Neuronal stem cell (in vitro differentiated cells): Measurements from ENCODE around the gene UHRF2. TPM values are rescaled to one million over a fixed set of nuclear protein-coding genes. Genes with fewer than 3 reads are reported as not detected.

ENCODE experiments used
- DNase-seq: peaks from one replicate; pipeline ENCODE4 v3.0.0-alpha.2; 2013; ENCODE audit warnings: low spot score
- H2AFZ ChIP-seq: one replicate; pipeline ENCODE4 v1.6.1; 2013; ENCODE audit warnings: mild to moderate bottlenecking, low read length, inconsistent platforms
- H2AK5ac ChIP-seq: 2 replicates; pipeline ENCODE4 v1.6.1; 2013; ENCODE audit warnings: low read depth, mild to moderate bottlenecking, inconsistent platforms, low read length, moderate library complexity, mixed read lengths
- H2BK120ac ChIP-seq: 2 replicates; pipeline ENCODE4 v1.6.1; 2013; ENCODE audit warnings: low read depth, mild to moderate bottlenecking, inconsistent platforms, low read length, moderate library complexity, mixed read lengths
- H2BK12ac ChIP-seq: one replicate; pipeline ENCODE4 v1.6.1; 2013; ENCODE audit warnings: low read length, inconsistent platforms
- H2BK15ac ChIP-seq: 2 replicates; pipeline ENCODE4 v1.6.1; 2013; ENCODE audit warnings: mild to moderate bottlenecking, low read length, inconsistent platforms, mixed read lengths
- H2BK5ac ChIP-seq: one replicate; pipeline ENCODE4 v1.6.1; 2013; ENCODE audit warnings: inconsistent platforms, mild to moderate bottlenecking, low read length, moderate library complexity
- H3K14ac ChIP-seq: one replicate; pipeline ENCODE4 v1.6.1; 2013; ENCODE audit warnings: low read length, inconsistent platforms
- H3K18ac ChIP-seq: 2 replicates; pipeline ENCODE4 v1.6.1; 2013; ENCODE audit warnings: low read length, inconsistent platforms
- H3K23ac ChIP-seq: 2 replicates; pipeline ENCODE4 v1.6.1; 2013; ENCODE audit warnings: low read depth, mild to moderate bottlenecking, mixed read lengths, low read length, inconsistent platforms; ENCODE audit not compliant: poor library complexity
- H3K27ac ChIP-seq: replicated peaks from 3 replicates; pipeline ENCODE4 v1.5.1; 2013; ENCODE audit warnings: low read length, inconsistent platforms
- H3K27me3 ChIP-seq, 3 experiments: 2 replicates each; pipeline ENCODE4 v1.6.1; 2013; ENCODE audit warnings: low read length in 3 of 3, mild to moderate bottlenecking in 2 of 3, inconsistent platforms in 1 of 3, low read depth in 1 of 3, mixed read lengths in 1 of 3, moderate library complexity in 1 of 3; ENCODE audit not compliant: control insufficient read depth in 3 of 3, insufficient read depth in 3 of 3
- H3K36me3 ChIP-seq, 2 donors: replicated peaks in 1 of 2; 2 replicates each; pipeline ENCODE4 v1.6.1; 2013; ENCODE audit warnings: low read length in 2 of 2; ENCODE audit not compliant: control insufficient read depth in 2 of 2, insufficient read depth in 2 of 2
- H3K4ac ChIP-seq: 2 replicates; pipeline ENCODE4 v1.6.1; 2013; ENCODE audit warnings: inconsistent platforms, mild to moderate bottlenecking, low read length, moderate library complexity
- H3K4me1 ChIP-seq, 2 donors: 1 replicate in 1 of 2; 2 replicates in 1 of 2; pipeline ENCODE4 v1.6.1; 2013; ENCODE audit warnings: low read length in 2 of 2, low read depth in 1 of 2; ENCODE audit not compliant: control insufficient read depth in 2 of 2, insufficient read depth in 1 of 2
- H3K4me2 ChIP-seq: one replicate; pipeline ENCODE4 v1.6.1; 2013; ENCODE audit warnings: mild to moderate bottlenecking, low read length, inconsistent platforms; ENCODE audit not compliant: insufficient read depth, poor library complexity, severe bottlenecking
- H3K4me3 ChIP-seq, 2 donors: 2 replicates each; pipeline ENCODE4 v1.5.1; 2013; ENCODE audit warnings: low read length in 2 of 2, mild to moderate bottlenecking in 2 of 2, inconsistent platforms in 1 of 2, moderate library complexity in 1 of 2
- H3K79me1 ChIP-seq: one replicate; pipeline ENCODE4 v1.6.1; 2013; ENCODE audit warnings: low read depth, mild to moderate bottlenecking, inconsistent platforms, low read length, moderate library complexity
- H3K9ac ChIP-seq: one replicate; pipeline ENCODE4 v1.6.1; 2013; ENCODE audit warnings: mild to moderate bottlenecking, low read depth, low read length, inconsistent platforms; ENCODE audit not compliant: poor library complexity
- H3K9me3 ChIP-seq, 2 donors: replicated peaks in 1 of 2; 2 replicates each; pipeline versions ENCODE3 to v1.6.1; 2013; ENCODE audit warnings: low read length in 2 of 2, mild to moderate bottlenecking in 2 of 2, inconsistent platforms in 1 of 2, low read depth in 1 of 2, mixed read lengths in 1 of 2, moderate library complexity in 1 of 2; ENCODE audit not compliant: control insufficient read depth in 2 of 2, insufficient read depth in 1 of 2
- H4K8ac ChIP-seq: one replicate; pipeline ENCODE4 v1.6.1; 2013; ENCODE audit warnings: low read depth, mild to moderate bottlenecking, inconsistent platforms, low read length, moderate library complexity
- H4K91ac ChIP-seq: one replicate; pipeline ENCODE4 v1.6.1; 2013; ENCODE audit warnings: low read length, low read depth, mild to moderate bottlenecking, inconsistent platforms; ENCODE audit not compliant: poor library complexity
- WGBS, 2 donors: extraction: QIAGEN DNeasy Blood & Tissue Kit; methylation state at CpG; one replicate each; pipeline ENCODE4 v1.1.7; 2013; ENCODE audit warnings: missing lambda C conversion rate in 2 of 2, mixed read lengths in 1 of 2; ENCODE audit not compliant: insufficient read length in 2 of 2, insufficient replicate concordance in 1 of 2; ENCODE audit errors: extremely low coverage in 2 of 2; 5-methylcytosine and 5-hydroxymethylcytosine counted together
- polyA plus RNA-seq, 2 experiments: library from polyadenylated mRNA; stranded (reverse); fragments of 200-250 nt; gene quantifications; one replicate each; pipeline ENCODE4 v1.2.3, GENCODE V29; 2013

The UHRF2 gene, protein sequence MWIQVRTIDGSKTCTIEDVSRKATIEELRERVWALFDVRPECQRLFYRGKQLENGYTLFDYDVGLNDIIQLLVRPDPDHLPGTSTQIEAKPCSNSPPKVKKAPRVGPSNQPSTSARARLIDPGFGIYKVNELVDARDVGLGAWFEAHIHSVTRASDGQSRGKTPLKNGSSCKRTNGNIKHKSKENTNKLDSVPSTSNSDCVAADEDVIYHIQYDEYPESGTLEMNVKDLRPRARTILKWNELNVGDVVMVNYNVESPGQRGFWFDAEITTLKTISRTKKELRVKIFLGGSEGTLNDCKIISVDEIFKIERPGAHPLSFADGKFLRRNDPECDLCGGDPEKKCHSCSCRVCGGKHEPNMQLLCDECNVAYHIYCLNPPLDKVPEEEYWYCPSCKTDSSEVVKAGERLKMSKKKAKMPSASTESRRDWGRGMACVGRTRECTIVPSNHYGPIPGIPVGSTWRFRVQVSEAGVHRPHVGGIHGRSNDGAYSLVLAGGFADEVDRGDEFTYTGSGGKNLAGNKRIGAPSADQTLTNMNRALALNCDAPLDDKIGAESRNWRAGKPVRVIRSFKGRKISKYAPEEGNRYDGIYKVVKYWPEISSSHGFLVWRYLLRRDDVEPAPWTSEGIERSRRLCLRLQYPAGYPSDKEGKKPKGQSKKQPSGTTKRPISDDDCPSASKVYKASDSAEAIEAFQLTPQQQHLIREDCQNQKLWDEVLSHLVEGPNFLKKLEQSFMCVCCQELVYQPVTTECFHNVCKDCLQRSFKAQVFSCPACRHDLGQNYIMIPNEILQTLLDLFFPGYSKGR
- polyA plus RNA-seq (2013, experiment 1 of 2), result 39.9 TPM
- 40.8 TPM for polyA plus RNA-seq (2013, experiment 2 of 2)

DNA sequence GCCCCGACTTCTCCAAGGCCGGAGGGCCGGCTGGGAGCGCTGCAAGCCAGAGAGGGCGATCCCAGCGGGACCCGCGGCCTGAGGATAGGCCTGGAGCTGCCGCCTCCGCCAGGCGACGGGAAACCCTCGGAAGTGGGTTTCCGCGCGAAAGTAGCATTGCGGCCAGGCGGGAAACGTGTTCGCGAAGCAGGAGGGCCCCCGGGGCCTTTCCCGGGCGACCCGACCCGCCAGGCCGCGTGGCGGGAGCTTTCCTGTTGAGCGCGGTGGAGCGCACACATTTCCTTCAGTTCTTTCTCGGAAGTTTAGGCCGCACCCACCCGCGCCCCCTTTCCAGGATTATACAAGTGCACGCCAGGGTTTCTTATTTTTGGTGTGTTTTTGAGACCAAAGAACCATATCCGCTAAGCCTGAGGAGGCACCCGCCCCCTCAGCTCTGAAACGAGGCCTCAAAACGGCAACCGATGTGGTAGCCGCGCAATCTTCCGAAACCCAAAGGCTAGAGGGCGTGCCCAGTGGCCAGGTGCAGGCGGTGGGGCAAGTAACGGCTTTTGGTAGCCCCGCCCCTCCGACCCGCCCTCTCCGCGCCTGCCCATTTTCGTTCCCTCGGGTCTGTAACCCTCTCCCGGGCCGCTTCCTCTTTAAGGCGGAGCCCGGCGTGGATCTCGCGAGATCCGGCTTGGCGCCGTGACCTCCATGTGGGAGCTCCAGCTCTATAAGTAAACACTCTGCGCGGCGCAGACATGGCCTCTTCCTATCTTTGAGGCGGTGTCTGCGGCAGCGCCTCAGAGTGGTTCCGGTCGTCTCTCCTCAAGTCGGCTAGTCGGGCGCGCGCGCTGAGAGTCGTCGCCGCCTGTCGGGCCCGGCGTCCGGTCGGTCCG is at the start of gene UHRF2:
TSS of gene UHRF2 (plus strand) at position 713 of the 878 bp plus-strand sequence. CDS start 292 bp downstream, outside the sequence.
- peak within 1 kb of the TSS; percentile 67 for H3K4me2 ChIP-seq
- peak within 1 kb of the TSS; percentile 75 for H3K23ac ChIP-seq
- H4K8ac ChIP-seq, result peak within 1 kb of the TSS; percentile 7
- no peak within 1 kb of the TSS for H2BK12ac ChIP-seq
- WGBS, 2 donors, result no CpG with 5 or more reads among the region's 88 CpGs
- peaks cover 0 to 8% (median 0%) of the 10 kb centered on the region in 3 experiments for H3K27me3 ChIP-seq
- H2AFZ ChIP-seq, result peak within 1 kb of the TSS; percentile 99
- peak within 1 kb of the TSS; percentile 96 for H3K18ac ChIP-seq
- peaks cover 0 to 16% of the 10 kb centered on the region in 2 donors for H3K9me3 ChIP-seq
- peaks cover 7 to 9% of the 10 kb centered on the region in 2 donors for H3K4me1 ChIP-seq
- H3K4me3 ChIP-seq, result peak within 1 kb of the TSS; percentile 85 to 100
- peak within 1 kb of the TSS; percentile 86 for H3K27ac ChIP-seq
- peak within 1 kb of the TSS; percentile 4 for H2BK15ac ChIP-seq
- peak within 1 kb of the TSS; percentile 94 for H3K9ac ChIP-seq
- no peak within 1 kb of the TSS for H4K91ac ChIP-seq
- H3K79me1 ChIP-seq, result peaks cover 7% of the 10 kb centered on the region
- peak within 1 kb of the TSS; percentile 70 for H2BK5ac ChIP-seq
- H2AK5ac ChIP-seq, result peak within 1 kb of the TSS; percentile 71
- peaks cover 2 to 25% of the 10 kb centered on the region in 2 donors for H3K36me3 ChIP-seq
- H3K14ac ChIP-seq, result peak within 1 kb of the TSS; percentile 98
- no peak within 1 kb of the TSS for H2BK120ac ChIP-seq
- H3K4ac ChIP-seq, result peak within 1 kb of the TSS; percentile 89
- DNase-seq, result peak; percentile 97

DNA sequence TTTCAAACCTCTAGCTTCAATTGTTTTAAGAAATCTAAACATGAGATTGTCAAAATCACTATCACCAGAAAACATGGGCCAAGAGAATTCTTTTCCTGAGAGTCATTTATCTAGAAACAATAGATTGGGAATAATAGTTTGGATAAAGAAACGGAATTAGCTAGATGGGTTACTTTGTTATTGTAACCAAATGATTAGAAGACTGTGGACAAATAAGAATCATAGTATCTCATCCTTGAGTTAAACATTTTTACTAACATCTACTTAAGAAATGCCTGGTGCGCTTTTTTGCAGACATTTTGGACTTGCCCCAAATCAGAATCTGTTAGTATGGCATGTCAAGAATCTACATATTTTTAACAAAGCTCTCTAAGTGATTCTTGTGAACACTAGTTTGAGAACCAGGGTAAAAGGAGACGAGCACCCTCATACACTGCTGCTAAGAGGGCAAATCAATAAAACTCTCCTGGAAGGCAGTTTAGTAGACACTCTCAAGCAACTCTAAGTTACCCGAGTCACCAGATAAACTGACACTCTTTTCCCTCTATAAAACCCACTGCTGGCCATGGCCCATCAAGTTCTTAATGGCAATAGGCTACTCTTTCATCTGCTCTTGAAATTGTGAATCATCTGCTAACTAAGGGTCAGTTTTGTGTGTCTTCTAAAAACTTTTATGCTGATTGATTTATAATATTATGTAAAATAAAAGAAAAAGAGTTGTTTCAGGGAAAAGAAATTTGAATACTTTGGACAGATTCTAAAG is 45.7 kb upstream of the UHRF2 start:
- Histone ChIP-seq H3K27ac (no peak overlapping the region), H3K27me3 (peaks cover 0 to 4% (median 0%) of the 10 kb centered on the region in 3 experiments), H4K91ac (no peak overlapping the region), H3K4me2 (no peak overlapping the region), H3K4me1 (no peaks in the 10 kb centered on the region), H2AK5ac (no peak overlapping the region), H3K14ac (no peak overlapping the region), H3K36me3 (no peaks in the 10 kb centered on the region), H3K4ac (no peak overlapping the region), H2BK12ac (no peak overlapping the region), H3K23ac (no peak overlapping the region), H3K9me3 (peaks cover 4 to 7% of the 10 kb centered on the region in 2 donors), H3K9ac (no peak overlapping the region), H3K18ac (no peak overlapping the region), H2BK120ac (no peak overlapping the region), H2AFZ (no peak overlapping the region), H2BK5ac (no peak overlapping the region), H2BK15ac (no peak overlapping the region), H4K8ac (no peak overlapping the region), H3K79me1 (no peaks in the 10 kb centered on the region), H3K4me3 (no peak overlapping the region)
- 100% methylated on average over 1 of the region's 4 CpGs; no CpG with 5 or more reads in 1 of the 2 donors for WGBS, 2 donors
- DNase-seq, result no peak

DNA sequence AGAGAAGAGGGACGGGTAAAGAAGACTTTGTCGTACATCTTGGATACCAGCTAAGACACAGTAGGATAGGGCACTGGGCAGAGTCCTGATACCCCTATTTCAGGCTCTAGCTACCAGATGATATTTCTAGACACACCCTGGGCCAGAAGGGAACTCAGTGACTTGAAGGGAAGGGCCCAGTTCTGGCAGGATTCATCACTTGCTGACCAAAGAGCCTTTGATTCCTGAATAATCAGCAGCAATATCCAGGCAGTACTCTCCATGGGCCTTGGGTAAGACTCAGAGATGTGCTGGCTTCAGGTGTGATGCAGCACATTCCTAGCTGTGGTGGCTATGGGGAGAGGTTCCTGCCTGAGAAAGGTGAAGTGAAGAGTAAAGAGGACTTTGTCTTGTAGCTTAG is 44.2 kb upstream of the UHRF2 start:
- Histone ChIP-seq H3K4me3 (no peak overlapping the region), H3K9me3 (peaks cover 4 to 7% of the 10 kb centered on the region in 2 donors), H4K8ac (no peak overlapping the region), H4K91ac (no peak overlapping the region), H3K27me3 (peaks cover 0 to 4% (median 0%) of the 10 kb centered on the region in 3 experiments), H3K23ac (no peak overlapping the region), H3K14ac (no peak overlapping the region), H3K79me1 (no peaks in the 10 kb centered on the region), H3K18ac (no peak overlapping the region), H3K4ac (no peak overlapping the region), H3K27ac (no peak overlapping the region), H2AFZ (no peak overlapping the region), H2BK12ac (no peak overlapping the region), H2AK5ac (no peak overlapping the region), H3K4me1 (no peaks in the 10 kb centered on the region), H3K36me3 (no peaks in the 10 kb centered on the region), H3K9ac (no peak overlapping the region), H3K4me2 (no peak overlapping the region), H2BK120ac (no peak overlapping the region), H2BK5ac (no peak overlapping the region), H2BK15ac (no peak overlapping the region)
- DNase-seq, result no peak
- WGBS, 2 donors, result no CpG with 5 or more reads among the region's 2 CpGs
